RWPE2 (cell line): ENCODE measurements around the gene OR6S1.

ENCODE experiments used
- ATAC-seq: fragments of 200-7000 bp; cut with Tn5 transposase; 3 replicates; pipeline ENCODE4 v1.9.1; 2021; ENCODE audit warnings: low read depth
- DNase-seq: peaks from one replicate; pipeline ENCODE4 v3.0.0-alpha.2; 2020; ENCODE audit warnings: low spot score
- H3K27ac ChIP-seq: fragments of 450-650 bp; 2 replicates; pipeline ENCODE4 v1.5.1; 2017; ENCODE audit warnings: mild to moderate bottlenecking; ENCODE audit not compliant: poor library complexity, severe bottlenecking
- H3K27me3 ChIP-seq: fragments of 250-450 bp; sonication (Bioruptor Pico); 2 replicates; pipeline ENCODE4 v1.5.1; 2021; ENCODE audit warnings: mild to moderate bottlenecking, moderate library complexity; ENCODE audit not compliant: insufficient read depth, poor library complexity, severe bottlenecking
- H3K36me3 ChIP-seq: fragments of 250-450 bp; sonication (Bioruptor Pico); 2 replicates; pipeline ENCODE4 v1.5.1; 2020; ENCODE audit warnings: low read depth, mild to moderate bottlenecking, moderate library complexity
- H3K4me1 ChIP-seq: fragments of 250-450 bp; sonication (Bioruptor Pico); 2 replicates; pipeline ENCODE4 v1.5.1; 2021; ENCODE audit warnings: mild to moderate bottlenecking, moderate library complexity; ENCODE audit not compliant: insufficient read depth, poor library complexity, severe bottlenecking
- H3K4me3 ChIP-seq: fragments of 250-450 bp; sonication (Bioruptor Pico); 2 replicates; pipeline ENCODE4 v1.5.1; 2021; ENCODE audit warnings: mild to moderate bottlenecking, moderate library complexity; ENCODE audit not compliant: severe bottlenecking
- H3K9me3 ChIP-seq: fragments of 250-450 bp; sonication (Bioruptor Pico); 2 replicates; pipeline ENCODE4 v1.5.1; 2021; ENCODE audit warnings: mild to moderate bottlenecking, moderate library complexity; ENCODE audit not compliant: severe bottlenecking
- CTCF ChIP-seq: fragments of 450-650 bp; IDR thresholded peaks from one replicate; pipeline ENCODE4 v1.5.1; 2017; ENCODE audit warnings: mild to moderate bottlenecking, moderate library complexity; ENCODE audit not compliant: poor library complexity, severe bottlenecking

The OR6S1 gene

GRCh38 chr14:20618271-20618749 lies 23.2 kb downstream of the OR6S1 start:
- no peak for ATAC-seq
- H3K4me1 ChIP-seq = peaks cover 12% of the 10 kb centered on the region

GRCh38 chr14:20617138-20618003 lies 24.1 kb downstream of the OR6S1 start:
- Histone ChIP-seq H3K36me3 (no peaks in the 10 kb centered on the region), H3K27ac (no peak overlapping the region), H3K4me1 (peaks cover 12% of the 10 kb centered on the region), H3K27me3 (no peaks in the 10 kb centered on the region), H3K4me3 (no peak overlapping the region), H3K9me3 (no peaks in the 10 kb centered on the region)
- TF ChIP-seq CTCF = no peak
- ATAC-seq (no peak), DNase-seq (no peak)

More at GRCh38 chr14:20618271-20618749, 23.2 kb downstream of the OR6S1 start:
- Histone ChIP-seq H3K27ac (no peak overlapping the region), H3K4me3 (no peak overlapping the region), H3K27me3 (no peaks in the 10 kb centered on the region), H3K9me3 (no peaks in the 10 kb centered on the region), H3K36me3 (no peaks in the 10 kb centered on the region)
- no peak for TF ChIP-seq CTCF
- no peak for DNase-seq

- peaks cover 12% of the 10 kb centered on the region for H3K4me1 ChIP-seq
- H3K27me3 ChIP-seq = no peaks in the 10 kb centered on the region
- no peaks in the 10 kb centered on the region for H3K36me3 ChIP-seq
- H3K4me3 ChIP-seq = no peak overlapping the region
- no peak for TF ChIP-seq CTCF
- DNase-seq (no peak), ATAC-seq (no peak)
- no peaks in the 10 kb centered on the region for H3K9me3 ChIP-seq
- no peak overlapping the region for H3K27ac ChIP-seq
These were observed 25.5 kb downstream of the OR6S1 start for GRCh38 chr14:20615996-20616395.

- no peaks in the 10 kb centered on the region for H3K27me3 ChIP-seq
- no peaks in the 10 kb centered on the region for H3K36me3 ChIP-seq
- peak overlapping the region; percentile 71 for H3K27ac ChIP-seq
- TF ChIP-seq CTCF = no peak
- peak overlapping the region; percentile 52 for H3K4me3 ChIP-seq
- peaks cover 12% of the 10 kb centered on the region for H3K4me1 ChIP-seq
- ATAC-seq (peak; percentile 19), DNase-seq (peak; percentile 54)
- no peaks in the 10 kb centered on the region for H3K9me3 ChIP-seq
These were observed 27.3 kb downstream of the OR6S1 start for GRCh38 chr14:20614038-20614840.
